ENCODE data around the gene DCTN5.

DNA sequence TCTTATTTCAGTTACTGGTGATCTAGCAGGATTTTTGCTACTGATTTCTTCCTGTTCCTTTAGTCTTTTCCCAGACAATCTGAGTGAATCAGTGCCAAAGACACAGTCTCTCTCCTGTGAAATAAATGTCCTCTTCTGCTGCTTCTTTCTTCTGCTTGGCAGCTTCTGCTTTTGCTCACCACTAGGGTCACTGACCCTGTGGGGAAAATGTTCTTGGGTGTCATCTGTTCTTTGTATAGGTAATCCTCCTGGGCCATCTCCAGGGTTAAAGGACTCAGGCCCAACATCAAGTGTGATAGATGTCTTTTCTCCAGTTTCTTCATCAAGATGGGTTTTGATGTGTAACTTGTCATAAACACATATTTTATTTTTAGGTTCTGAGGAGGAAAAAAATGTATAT, 5.3 kb upstream of the DCTN5 start:
- no peak for TF ChIP-seq POLR2A (IDR thresholded peaks at IDR 0.05)
- TF ChIP-seq, protein P1, sequence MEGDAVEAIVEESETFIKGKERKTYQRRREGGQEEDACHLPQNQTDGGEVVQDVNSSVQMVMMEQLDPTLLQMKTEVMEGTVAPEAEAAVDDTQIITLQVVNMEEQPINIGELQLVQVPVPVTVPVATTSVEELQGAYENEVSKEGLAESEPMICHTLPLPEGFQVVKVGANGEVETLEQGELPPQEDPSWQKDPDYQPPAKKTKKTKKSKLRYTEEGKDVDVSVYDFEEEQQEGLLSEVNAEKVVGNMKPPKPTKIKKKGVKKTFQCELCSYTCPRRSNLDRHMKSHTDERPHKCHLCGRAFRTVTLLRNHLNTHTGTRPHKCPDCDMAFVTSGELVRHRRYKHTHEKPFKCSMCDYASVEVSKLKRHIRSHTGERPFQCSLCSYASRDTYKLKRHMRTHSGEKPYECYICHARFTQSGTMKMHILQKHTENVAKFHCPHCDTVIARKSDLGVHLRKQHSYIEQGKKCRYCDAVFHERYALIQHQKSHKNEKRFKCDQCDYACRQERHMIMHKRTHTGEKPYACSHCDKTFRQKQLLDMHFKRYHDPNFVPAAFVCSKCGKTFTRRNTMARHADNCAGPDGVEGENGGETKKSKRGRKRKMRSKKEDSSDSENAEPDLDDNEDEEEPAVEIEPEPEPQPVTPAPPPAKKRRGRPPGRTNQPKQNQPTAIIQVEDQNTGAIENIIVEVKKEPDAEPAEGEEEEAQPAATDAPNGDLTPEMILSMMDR (IDR thresholded peaks at IDR 0.05) = no peak
